ENCODE measurements around the gene MTG1.
"Not testable (repeated sequence)": the region's sequence is repeated elsewhere in the genome, so short reads cannot be mapped to it uniquely, and the experiment has no call there.

Gene MTG1

GRCh38 chr10:133421336-133422222, 27.6 kb downstream of the MTG1 start:
- TF ChIP-seq CTCF (IDR thresholded peaks at IDR 0.05; ENCODE audit: insufficient read depth, missing control alignments), result no peak
- FAIRE-seq, result no peak
- DNase-seq (ENCODE audit: insufficient read length, low spot score), result no peak

- DNase-seq (ENCODE audit: insufficient read length, low spot score) (no peak), FAIRE-seq (no peak)
- no peak for TF ChIP-seq CTCF (IDR thresholded peaks at IDR 0.05; ENCODE audit: insufficient read depth, missing control alignments)
Measured at GRCh38 chr10:133422223-133422806, 28.4 kb downstream of the MTG1 start.

- DNase-seq (ENCODE audit: insufficient read length, low spot score), result no peak
- no peak for FAIRE-seq
- TF ChIP-seq CTCF (IDR thresholded peaks at IDR 0.05; ENCODE audit: insufficient read depth, missing control alignments), result no peak
Measured at GRCh38 chr10:133422807-133423771, 29.1 kb downstream of the MTG1 start.

GRCh38 chr10:133424102-133424501, 30.1 kb downstream of the MTG1 start:
- not testable (repeated sequence) for DNase-seq (ENCODE audit: insufficient read length, low spot score); FAIRE-seq

GRCh38 chr10:133424601-133425000, 30.6 kb downstream of the MTG1 start, which contains the start of gene SPRN:
Gene SPRN (minus strand): TSS chr10:133424625. CDS start chr10:133423681, 944 bp downstream.
- not testable (repeated sequence) for FAIRE-seq; DNase-seq (ENCODE audit: insufficient read length, low spot score)

GRCh38 chr10:133429571-133429970, 35.6 kb downstream of the MTG1 start:
- not testable (repeated sequence) for DNase-seq (ENCODE audit: insufficient read length, low spot score); FAIRE-seq

- DNase-seq (ENCODE audit: insufficient read length, low spot score); FAIRE-seq: not testable (repeated sequence)
Measured at GRCh38 chr10:133431888-133432613, 38.1 kb downstream of the MTG1 start.

- FAIRE-seq; DNase-seq (ENCODE audit: insufficient read length, low spot score): not testable (repeated sequence)
Measured at GRCh38 chr10:133432789-133433188, 38.8 kb downstream of the MTG1 start.

- DNase-seq (ENCODE audit: insufficient read length, low spot score), result no peak
- no peak for FAIRE-seq
- TF ChIP-seq CTCF (IDR thresholded peaks at IDR 0.05; ENCODE audit: insufficient read depth, missing control alignments), result peak; percentile 33
Measured at GRCh38 chr10:133438711-133439273, 44.8 kb downstream of the MTG1 start.
